Mammary epithelial cell (primary cell): ENCODE measurements around the gene IFNA16.
A peak's percentile ranks its signal among the peaks of the same experiment; 100 is the strongest.
"Not testable (repeated sequence)": the region's sequence is repeated elsewhere in the genome, so short reads cannot be mapped to it uniquely, and the experiment has no call there.

Source experiments
- EZH2 ChIP-seq: IDR thresholded peaks from 2 replicates; pipeline ENCODE4 v1.6.1; 2012; ENCODE audit warnings: low read length, inconsistent platforms, borderline replicate concordance
- TF ChIP-seq, protein P1 (sequence below), 2 donors: IDR thresholded peaks in 1 of 2; conservative IDR thresholded peaks in 1 of 2; 2 replicates each; pipeline ENCODE4 v1.5.1; 2011 to 2012; ENCODE audit warnings: inconsistent platforms in 2 of 2, low read length in 2 of 2, mild to moderate bottlenecking in 2 of 2, control low read depth in 1 of 2, low read depth in 1 of 2; ENCODE audit not compliant: insufficient read depth in 1 of 2; ENCODE audit errors: extremely low read depth in 1 of 2

DNA sequence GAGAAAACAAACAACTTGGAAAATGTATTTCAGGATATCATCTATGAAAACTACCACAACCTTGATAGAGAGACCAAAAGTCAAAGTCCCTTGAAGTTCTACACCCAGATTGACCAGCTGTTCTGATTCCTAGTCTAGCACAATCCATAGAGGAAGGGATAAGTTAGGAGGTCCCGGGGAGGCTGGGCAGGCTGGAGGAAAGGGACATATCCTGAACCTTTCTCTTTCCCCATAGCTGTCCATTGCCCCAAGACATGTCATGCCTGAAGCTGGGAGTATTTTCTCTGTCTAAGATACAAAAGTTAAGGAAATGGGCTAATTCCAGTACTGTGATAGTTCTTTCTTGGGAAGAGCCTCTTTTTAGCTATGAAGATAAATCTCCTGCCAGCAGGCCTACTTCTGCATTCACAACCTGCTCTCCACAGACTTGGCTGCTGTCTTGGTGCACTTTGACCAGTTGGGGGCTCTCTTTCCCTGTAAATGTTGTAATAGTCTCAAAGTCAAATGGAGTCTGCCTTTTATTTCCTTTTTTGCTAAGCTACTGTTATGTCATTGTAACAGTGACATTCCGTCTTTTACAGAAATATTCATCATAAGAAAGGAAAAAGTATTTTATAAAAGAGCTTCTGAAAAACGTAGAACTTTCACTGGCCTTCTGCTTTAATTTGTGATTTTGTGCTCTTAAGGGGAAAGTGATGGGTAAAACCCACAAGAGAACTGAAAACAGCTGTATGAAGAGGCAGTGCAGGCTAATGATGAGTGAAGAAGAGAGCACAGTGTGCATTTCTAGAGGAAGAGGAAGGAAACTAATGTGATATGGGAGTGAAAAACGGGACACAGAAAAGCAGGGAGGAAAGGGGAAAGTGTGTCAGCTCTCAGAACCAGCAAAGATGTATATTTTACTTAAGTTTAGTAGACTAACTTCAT lies 34.0 kb downstream of the IFNA16 start:
- TF ChIP-seq, protein P1, sequence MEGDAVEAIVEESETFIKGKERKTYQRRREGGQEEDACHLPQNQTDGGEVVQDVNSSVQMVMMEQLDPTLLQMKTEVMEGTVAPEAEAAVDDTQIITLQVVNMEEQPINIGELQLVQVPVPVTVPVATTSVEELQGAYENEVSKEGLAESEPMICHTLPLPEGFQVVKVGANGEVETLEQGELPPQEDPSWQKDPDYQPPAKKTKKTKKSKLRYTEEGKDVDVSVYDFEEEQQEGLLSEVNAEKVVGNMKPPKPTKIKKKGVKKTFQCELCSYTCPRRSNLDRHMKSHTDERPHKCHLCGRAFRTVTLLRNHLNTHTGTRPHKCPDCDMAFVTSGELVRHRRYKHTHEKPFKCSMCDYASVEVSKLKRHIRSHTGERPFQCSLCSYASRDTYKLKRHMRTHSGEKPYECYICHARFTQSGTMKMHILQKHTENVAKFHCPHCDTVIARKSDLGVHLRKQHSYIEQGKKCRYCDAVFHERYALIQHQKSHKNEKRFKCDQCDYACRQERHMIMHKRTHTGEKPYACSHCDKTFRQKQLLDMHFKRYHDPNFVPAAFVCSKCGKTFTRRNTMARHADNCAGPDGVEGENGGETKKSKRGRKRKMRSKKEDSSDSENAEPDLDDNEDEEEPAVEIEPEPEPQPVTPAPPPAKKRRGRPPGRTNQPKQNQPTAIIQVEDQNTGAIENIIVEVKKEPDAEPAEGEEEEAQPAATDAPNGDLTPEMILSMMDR (conservative IDR thresholded peaks at IDR 0.05 in 1 of 2, IDR thresholded peaks at IDR 0.05 in 1 of 2; ENCODE audit: extremely low read depth in 1 of 2, insufficient read depth in 1 of 2, low read depth in 1 of 2, low read length in 2 of 2): peak; percentile 50
- not testable (repeated sequence) for TF ChIP-seq EZH2
